Neural progenitor cell (in vitro differentiated cells): Measurements from ENCODE around the gene AK1.

ENCODE experiments used
- CTCF ChIP-seq: fragments of 200-600 bp; sonication (generic); IDR thresholded peaks from 2 replicates; pipeline ENCODE4 v1.5.1; 2017; ENCODE audit warnings: antibody characterized with exemption, mild to moderate bottlenecking
- EZH2 ChIP-seq: fragments of 200-600 bp; sonication (generic); IDR thresholded peaks from 2 replicates; pipeline ENCODE4 v1.6.1; 2017; ENCODE audit warnings: antibody characterized with exemption, mild to moderate bottlenecking, moderate library complexity
- EZH2phosphoT487 ChIP-seq: fragments of 200-600 bp; sonication (generic); IDR thresholded peaks from 2 replicates; pipeline ENCODE4 v1.6.1; 2017; ENCODE audit warnings: antibody characterized with exemption

GRCh38 chr9:127855522-127855921 lies 22.0 kb downstream of the AK1 start:
- no peak for TF ChIP-seq CTCF
- no peak for TF ChIP-seq EZH2
- TF ChIP-seq EZH2phosphoT487 = no peak
